ENCODE measurements around the gene KIR3DL1. TPM values are rescaled to one million over a fixed set of nuclear protein-coding genes. Genes with fewer than 3 reads are reported as not detected.
"Not testable (repeated sequence)": the region's sequence is repeated elsewhere in the genome, so short reads cannot be mapped to it uniquely, and the experiment has no call there.

KIR3DL1 gene
- polyA plus RNA-seq, 1 experiment, result not detected

- CTCF ChIA-PET; H3K27me3 ChIP-seq (ENCODE audit: control insufficient read depth, insufficient read depth, low read length): not testable (repeated sequence)
Observed at GRCh38 chr19:54788154-54788553, 28.1 kb upstream of the KIR3DL1 start.

GRCh38 chr19:54790711-54791110, 25.6 kb upstream of the KIR3DL1 start:
- Histone ChIP-seq H3K27me3 (ENCODE audit: control insufficient read depth, insufficient read depth, low read length) (no peaks in the 10 kb centered on the region), H3K27ac (ENCODE audit: low read depth, low read length) (no peak overlapping the region), H3K4me3 (ENCODE audit: low read depth, low read length) (no peak overlapping the region), H3K9me3 (ENCODE audit: control insufficient read depth, insufficient read depth, low read length) (peaks cover 42% of the 10 kb centered on the region)
- ChIA-PET CTCF (no interaction called here), POLR2A (no interaction called here)
- no peak for DNase-seq (ENCODE audit: low read depth, low spot score)
- TF ChIP-seq, protein P1, sequence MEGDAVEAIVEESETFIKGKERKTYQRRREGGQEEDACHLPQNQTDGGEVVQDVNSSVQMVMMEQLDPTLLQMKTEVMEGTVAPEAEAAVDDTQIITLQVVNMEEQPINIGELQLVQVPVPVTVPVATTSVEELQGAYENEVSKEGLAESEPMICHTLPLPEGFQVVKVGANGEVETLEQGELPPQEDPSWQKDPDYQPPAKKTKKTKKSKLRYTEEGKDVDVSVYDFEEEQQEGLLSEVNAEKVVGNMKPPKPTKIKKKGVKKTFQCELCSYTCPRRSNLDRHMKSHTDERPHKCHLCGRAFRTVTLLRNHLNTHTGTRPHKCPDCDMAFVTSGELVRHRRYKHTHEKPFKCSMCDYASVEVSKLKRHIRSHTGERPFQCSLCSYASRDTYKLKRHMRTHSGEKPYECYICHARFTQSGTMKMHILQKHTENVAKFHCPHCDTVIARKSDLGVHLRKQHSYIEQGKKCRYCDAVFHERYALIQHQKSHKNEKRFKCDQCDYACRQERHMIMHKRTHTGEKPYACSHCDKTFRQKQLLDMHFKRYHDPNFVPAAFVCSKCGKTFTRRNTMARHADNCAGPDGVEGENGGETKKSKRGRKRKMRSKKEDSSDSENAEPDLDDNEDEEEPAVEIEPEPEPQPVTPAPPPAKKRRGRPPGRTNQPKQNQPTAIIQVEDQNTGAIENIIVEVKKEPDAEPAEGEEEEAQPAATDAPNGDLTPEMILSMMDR (IDR thresholded peaks at IDR 0.05; ENCODE audit: low read depth, low read length), result no peak

More at GRCh38 chr19:54788154-54788553, 28.1 kb upstream of the KIR3DL1 start:
- H3K27ac ChIP-seq (ENCODE audit: low read depth, low read length); H3K4me3 ChIP-seq (ENCODE audit: low read depth, low read length); DNase-seq (ENCODE audit: low read depth, low spot score); POLR2A ChIA-PET: not testable (repeated sequence)
- peaks cover 37% of the 10 kb centered on the region for H3K9me3 ChIP-seq (ENCODE audit: control insufficient read depth, insufficient read depth, low read length)

DNA sequence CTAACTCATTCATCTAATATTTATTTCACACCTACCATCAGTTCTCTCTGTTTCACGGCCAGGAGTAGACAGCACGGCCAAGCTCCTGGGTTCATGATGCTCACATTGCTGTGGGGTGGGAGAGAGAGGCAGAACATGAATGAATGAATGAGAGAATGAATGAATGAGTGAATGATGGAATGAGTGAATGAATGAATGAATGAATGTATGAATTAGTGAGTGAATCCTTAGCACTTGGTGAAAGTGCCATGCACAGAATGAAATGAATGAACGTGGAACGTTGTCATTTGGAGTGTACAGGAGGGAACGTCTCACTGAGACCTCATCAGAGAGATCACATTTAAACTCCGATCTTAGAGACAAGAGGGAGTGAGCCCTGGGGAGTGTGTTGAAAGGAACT, 24.8 kb upstream of the KIR3DL1 start:
- Histone ChIP-seq H3K27ac (ENCODE audit: low read depth, low read length) (no peak overlapping the region), H3K4me3 (ENCODE audit: low read depth, low read length) (no peak overlapping the region), H3K9me3 (ENCODE audit: control insufficient read depth, insufficient read depth, low read length) (peaks cover 37% of the 10 kb centered on the region; the same call in 1 of the 2 replicates), H3K27me3 (ENCODE audit: control insufficient read depth, insufficient read depth, low read length) (no peaks in the 10 kb centered on the region)
- TF ChIP-seq, protein P1 (IDR thresholded peaks at IDR 0.05; ENCODE audit: low read depth, low read length), result no peak
- CTCF ChIA-PET, result no interaction called here
- no peak for DNase-seq (ENCODE audit: low read depth, low spot score)
- POLR2A ChIA-PET, result no interaction called here

GRCh38 chr19:54792814-54793213, 23.5 kb upstream of the KIR3DL1 start:
- no peaks in the 10 kb centered on the region for H3K27me3 ChIP-seq (ENCODE audit: control insufficient read depth, insufficient read depth, low read length)
- H3K4me3 ChIP-seq (ENCODE audit: low read depth, low read length), result no peak overlapping the region
- H3K27ac ChIP-seq (ENCODE audit: low read depth, low read length), result no peak overlapping the region
- H3K9me3 ChIP-seq (ENCODE audit: control insufficient read depth, insufficient read depth, low read length), result peaks cover 35% of the 10 kb centered on the region; the same call in 1 of the 2 replicates
- ChIA-PET POLR2A (no interaction called here), CTCF (interaction anchor here (0.6 kb wide), 1 partner anchor 311 kb away, joined by 5 read pairs; no protein-coding TSS in a partner anchor)
- no peak for DNase-seq (ENCODE audit: low read depth, low spot score)
- TF ChIP-seq, protein P1 (IDR thresholded peaks at IDR 0.05; ENCODE audit: low read depth, low read length), result no peak

GRCh38 chr19:54795758-54796157, 20.5 kb upstream of the KIR3DL1 start:
- Histone ChIP-seq H3K27me3 (ENCODE audit: control insufficient read depth, insufficient read depth, low read length) (no peaks in the 10 kb centered on the region), H3K27ac (ENCODE audit: low read depth, low read length) (no peak overlapping the region), H3K9me3 (ENCODE audit: control insufficient read depth, insufficient read depth, low read length) (peaks cover 30% of the 10 kb centered on the region; the same call in 1 of the 2 replicates), H3K4me3 (ENCODE audit: low read depth, low read length) (no peak overlapping the region)
- ChIA-PET CTCF (no interaction called here), POLR2A (no interaction called here)
- no peak for DNase-seq (ENCODE audit: low read depth, low spot score)
- TF ChIP-seq, protein P1 (IDR thresholded peaks at IDR 0.05; ENCODE audit: low read depth, low read length), result no peak

DNA sequence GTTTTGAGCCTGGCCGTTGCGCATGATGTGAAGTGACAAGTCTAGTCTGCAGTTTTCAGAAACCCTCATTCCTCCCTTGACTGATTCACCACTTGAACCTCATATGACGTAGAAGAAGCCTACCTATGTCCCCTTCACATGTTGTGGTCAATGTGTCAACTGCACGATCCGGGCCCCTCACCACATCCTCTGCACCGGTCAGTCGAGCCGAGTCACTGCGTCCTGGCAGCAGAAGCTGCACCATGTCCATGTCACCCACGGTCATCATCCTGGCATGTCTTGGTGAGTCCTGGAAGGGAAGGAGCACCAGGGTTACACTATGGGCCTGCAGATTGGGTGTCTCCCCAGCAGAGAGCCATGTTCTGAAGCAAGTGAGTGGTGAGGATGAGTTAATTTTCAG, 12.9 kb upstream of the KIR3DL1 start, which contains the start of gene KIR2DL4:
TSS of gene KIR2DL4 (plus strand) at position 201 of the 400 bp plus-strand sequence. CDS start at position 243, 42 bp downstream.
- POLR2A ChIA-PET, result no interaction called here
- TF ChIP-seq, protein P1 (IDR thresholded peaks at IDR 0.05; ENCODE audit: low read depth, low read length), result no peak
- no peak within 1 kb of the TSS for H3K27ac ChIP-seq (ENCODE audit: low read depth, low read length)
- peaks cover 46% of the 10 kb centered on the region for H3K9me3 ChIP-seq (ENCODE audit: control insufficient read depth, insufficient read depth, low read length)
- no peak for DNase-seq (ENCODE audit: low read depth, low spot score)
- CTCF ChIA-PET, result no interaction called here
- H3K4me3 ChIP-seq (ENCODE audit: low read depth, low read length), result no peak within 1 kb of the TSS
- H3K27me3 ChIP-seq (ENCODE audit: control insufficient read depth, insufficient read depth, low read length), result no peaks in the 10 kb centered on the region
